HG03354 (cell line): ENCODE measurements around the gene HOXA7.

Experiments used
- ATAC-seq: cut with Tn5 transposase; IDR thresholded peaks from one replicate; pipeline ENCODE4 v1.9.1; 2021; ENCODE audit warnings: mild to moderate bottlenecking; ENCODE audit not compliant: unreplicated experiment, poor library complexity, severe bottlenecking

Gene HOXA7

DNA sequence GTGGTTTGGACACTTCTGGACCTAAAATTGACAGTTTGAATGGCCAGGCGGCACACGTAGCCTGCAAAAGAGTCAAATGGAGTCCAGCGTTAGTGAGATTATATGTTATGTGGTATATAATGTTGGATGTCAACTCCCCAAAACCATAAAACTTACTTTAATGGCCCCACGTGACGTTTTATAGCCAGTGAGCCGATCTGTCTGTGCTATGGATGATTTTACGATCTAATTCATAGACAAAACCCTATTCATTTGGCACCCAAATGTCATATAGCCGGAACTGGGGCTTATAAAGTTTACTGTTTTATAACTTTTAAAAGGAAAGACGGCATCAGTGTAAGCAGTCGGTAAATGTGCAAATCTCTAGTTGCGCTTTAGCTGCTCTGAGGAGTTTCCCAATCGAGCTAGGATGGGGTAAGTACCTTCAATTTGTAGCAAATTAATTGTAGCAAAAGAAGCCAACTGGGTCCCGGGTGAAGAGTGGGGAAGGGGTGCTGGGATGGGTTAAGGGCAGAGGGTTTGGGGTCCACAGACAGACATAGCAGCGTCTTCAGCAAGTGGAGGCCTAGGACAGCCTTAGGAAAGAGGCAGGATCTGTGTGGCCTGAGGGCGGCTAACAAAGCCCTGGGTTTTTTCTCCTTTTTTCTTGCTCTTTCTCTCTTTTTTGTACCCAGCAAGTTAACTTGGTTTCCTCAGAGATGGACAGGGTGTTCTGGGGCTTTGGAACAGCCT, 16.2 kb downstream of the HOXA7 start:
- ATAC-seq: no peak

DNA sequence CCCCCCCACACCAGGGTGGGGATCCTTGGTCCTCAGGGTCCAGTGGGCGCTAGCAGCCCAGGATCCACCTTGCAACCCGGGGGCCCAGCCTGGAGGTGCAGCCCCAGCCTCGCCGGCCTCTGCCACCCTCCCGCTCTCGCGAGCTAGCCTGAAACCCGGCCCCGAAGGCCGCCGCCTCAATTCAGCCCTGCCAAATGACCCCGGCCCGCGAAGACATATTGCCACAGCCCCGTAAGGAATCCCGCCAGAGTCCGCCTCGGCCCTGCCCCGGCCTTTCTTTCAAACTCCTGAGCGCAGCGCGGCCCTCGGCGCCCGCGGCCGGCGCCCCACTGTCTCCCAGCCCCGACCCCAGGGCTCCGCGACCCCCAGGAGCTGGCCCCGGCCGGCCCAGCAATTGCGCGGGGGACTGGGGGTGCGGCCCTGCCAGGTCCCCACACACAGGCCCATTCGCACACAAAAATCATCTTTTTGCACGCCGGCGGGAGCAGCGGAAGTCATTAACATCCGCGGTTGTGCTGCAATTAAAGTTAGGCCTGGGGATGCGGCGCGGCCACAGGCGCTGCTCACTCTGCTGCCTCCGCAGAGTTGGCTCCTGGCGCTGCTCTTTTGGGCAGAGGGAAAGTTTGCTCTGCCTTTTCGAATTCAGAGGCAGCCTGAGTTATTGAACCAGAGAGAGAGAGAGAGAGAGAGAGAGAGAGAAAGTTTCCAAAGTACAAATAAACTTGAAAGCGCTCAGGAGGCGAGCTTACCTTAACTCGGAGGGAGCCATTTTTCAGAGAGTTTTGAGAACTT, 16.9 kb downstream of the HOXA7 start:
- no peak for ATAC-seq

DNA sequence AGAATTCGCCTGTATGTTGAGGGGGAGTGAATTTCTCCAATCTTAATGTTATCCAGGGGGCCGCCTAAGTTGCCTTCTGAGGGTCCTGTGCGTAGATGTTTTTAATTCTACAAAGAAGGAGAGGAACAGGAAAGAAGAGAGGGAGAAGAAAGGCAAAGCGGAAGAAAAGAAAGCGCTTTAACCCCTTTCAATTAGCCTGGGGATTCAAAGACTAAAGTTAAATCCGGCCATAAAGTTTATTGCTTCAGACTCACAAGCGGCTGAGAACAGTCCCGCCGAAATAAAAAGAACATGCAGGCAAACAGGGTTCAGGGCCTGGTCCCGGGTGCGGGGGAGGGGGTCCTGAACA, 17.5 kb downstream of the HOXA7 start:
- no peak for ATAC-seq

DNA sequence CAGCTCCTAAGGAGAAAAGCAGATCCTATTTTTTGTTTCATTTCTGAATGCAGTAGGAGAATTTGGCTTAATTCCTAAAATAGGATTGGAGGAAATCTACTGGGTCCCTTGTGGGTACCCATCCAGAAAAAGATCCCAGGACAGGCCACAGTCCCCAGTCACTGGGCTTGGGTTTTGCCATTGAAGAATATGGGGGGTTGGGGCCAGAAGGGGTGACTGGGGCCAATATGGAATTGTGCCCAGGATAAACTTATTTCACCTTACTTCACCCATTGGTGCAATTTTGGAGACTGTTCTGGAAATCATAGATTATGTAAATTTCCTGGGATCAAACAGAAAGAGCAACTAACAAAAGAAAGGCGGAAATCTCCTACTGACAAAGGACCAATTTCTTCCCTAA, 18.0 kb downstream of the HOXA7 start:
- no peak for ATAC-seq

DNA sequence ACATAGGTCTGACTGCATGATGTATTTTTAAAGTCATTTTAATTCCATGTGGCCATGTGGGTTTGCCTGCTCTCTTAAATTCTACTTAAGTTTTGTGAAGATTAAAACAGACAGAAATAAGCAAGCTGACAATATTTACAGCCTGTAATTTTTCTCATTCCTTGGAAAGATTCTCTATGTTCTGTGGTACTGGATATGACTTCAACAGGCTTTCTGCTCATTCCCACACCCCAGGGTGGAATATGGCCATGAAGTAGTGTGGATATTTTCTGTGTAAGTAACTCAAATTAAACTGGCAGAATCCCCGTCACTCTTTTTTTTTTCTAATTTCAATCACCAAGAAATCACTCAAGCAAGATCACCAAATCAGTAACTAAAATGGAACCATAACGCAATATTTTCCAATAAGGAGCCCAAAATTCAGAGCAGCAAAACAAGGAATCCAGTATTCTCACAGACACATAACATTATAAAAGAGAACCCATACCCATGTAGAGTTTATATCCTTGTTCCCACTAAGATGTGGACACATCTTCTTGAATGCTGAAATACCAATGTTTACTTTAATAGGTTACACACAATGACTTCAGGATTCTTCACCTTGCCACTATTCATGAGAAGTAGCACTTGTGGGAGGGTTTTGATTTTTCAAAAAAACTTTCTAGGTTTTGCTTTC, 18.7 kb downstream of the HOXA7 start:
- no peak for ATAC-seq

DNA sequence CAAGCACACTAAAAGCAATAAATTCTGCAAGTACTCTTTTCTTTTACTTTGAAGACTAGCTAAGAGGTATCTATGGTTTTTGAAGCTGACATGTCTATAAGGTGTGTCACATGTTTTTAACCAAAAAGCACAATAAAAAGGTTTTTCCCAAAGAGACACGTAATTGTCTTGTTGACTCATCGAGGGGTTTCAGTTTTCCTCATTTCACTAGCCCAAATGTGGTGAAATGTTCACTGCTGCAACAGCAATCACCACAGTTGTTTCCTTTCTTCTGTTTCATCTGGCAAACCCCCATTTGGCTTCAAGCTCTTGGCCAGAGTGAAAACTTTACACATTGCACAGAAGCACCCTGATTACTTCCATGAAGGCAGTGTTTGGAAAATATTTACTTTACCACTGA, 22.1 kb downstream of the HOXA7 start:
- ATAC-seq: no peak

DNA sequence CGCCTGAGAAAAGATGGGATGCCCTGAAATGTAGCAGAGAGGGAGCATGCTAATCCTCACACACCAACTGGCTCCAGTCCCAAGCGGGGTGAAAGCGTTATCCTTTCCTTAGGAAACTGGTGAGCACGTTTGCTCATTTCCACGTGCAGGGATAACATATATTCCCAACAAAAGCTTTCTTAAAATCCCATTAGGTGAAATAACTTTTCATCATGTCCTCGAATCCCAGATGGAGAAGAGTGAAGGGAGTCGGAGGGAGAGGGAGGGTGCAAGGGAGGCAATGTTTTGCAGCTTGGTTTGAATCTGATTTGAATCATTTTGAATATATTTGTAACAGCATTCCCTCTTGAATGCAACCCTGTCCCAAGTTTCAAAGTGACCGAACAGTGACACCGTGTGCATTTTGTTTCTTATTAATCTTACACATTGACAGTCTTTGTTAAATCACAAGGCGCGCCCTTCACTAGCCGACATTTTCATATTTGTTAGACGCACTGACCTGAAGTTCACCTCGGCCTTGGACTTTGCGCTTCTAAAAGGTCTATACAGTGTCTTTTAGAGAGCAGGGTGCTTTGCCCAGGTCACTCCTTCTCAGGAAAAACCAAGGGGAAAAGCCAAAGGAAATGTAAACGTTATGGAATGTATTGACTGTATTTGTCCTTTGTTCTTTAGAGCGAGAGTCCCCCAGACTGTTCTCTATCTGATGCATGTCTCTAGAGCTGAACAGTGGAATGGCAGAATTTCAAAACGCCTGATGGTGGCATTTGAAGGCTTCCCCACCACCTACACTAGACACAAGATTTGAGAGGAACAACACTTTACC, 22.9 kb downstream of the HOXA7 start:
- no peak for ATAC-seq

DNA sequence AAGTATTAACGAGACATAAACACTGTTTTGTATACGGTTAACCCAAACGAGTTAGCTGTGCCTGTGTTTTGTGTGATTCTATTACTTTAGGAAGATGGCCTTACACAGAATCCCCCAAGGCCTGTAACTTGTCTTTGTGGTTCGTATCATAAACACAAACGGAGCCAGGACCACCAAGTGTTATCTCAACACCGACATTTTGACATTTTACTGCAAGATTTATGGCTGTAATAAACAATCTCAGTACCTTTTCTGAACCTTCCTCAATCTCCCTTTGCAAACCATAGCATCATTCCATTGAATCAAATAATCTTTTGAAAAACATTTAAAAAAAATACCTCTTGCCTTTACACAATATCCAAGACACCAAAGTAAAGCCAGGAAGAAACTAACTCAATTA, 23.5 kb downstream of the HOXA7 start:
- no peak for ATAC-seq

DNA sequence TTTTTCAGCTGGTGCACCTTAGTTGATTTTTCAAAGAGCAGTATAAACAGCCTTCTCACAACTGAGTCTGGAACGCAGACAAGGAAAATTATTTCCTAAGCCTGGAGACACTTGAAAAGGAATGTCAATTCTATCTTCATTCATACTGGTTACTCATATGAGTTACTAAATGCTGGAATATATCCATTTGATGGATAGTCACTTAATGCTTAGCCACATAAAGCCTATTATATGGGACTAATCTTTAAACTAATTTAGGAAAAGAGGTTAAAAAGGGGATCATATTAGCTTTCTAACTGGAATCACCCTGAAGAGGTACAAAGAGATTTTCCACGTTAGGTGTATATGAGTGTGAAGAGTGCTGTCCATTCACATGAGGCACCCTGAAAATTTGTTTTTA, 24.3 kb downstream of the HOXA7 start:
- no peak for ATAC-seq

DNA sequence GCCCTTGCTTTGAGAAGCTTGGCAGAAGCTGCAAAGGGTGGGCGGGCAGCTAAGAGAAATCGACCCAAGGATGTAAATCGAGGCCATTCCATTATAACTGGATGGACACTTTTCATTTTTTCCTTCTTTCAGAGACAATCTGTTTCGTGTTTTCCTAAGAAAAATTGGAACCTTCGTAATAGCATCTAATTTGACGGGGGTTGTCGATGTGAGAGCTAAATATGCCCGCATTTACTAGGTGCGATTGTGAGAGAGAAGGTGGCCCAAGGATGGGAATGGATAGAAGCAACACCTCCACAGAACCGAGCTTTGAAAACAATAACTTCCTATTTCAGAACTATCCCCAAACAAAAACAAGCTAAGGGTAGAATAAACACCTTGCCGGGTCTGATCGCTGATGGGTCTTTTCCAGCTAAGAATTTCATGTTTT, 25.1 kb downstream of the HOXA7 start:
- no peak for ATAC-seq

DNA sequence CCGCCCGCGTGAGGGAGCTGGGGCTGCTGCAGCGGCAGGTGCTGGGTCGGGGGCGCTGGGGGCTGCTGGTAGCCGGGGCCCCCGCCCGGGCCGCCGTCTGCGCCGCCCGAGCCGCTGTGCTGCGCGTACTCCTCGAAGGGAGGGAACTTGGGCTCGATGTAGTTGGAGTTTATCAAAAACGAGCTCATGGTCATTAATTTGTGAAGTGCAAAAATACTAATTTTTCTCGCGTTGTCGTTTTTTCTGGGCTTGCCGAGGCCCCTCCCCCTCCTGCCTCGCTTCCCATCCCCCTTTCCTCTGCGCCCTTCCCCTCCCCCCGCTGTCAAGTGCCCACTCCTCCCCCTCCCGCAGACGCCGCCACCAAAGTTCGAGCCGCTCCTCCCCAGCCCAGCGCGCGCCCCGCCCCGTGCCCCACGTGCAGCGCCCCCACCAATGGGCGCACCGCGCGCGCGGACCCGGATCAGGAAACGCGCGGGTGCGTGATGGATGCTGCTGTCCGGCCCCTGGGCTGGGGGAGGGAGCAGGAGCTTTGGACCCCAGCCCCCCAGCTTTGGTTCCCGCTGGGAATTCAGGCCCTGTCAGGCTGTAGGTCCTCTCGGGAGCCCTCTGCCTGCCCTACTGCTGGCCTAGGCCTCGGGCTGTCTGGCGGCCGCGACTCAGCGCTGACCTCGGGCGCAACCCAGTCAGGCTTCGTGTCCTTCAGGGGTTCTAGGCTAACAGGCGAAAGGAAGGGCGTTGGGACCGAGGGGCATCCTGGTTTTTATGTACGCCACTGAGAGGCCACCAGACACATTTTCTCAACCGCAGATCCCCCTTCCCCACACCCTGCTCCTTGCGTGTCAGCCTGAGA, 25.7 kb downstream of the HOXA7 start, which contains the start of gene HOXA4:
Gene HOXA4 (minus strand): TSS at position 218 of the 850 bp plus-strand sequence. CDS start 24 bp downstream, at position 194.
- peak; percentile 76 for ATAC-seq

DNA sequence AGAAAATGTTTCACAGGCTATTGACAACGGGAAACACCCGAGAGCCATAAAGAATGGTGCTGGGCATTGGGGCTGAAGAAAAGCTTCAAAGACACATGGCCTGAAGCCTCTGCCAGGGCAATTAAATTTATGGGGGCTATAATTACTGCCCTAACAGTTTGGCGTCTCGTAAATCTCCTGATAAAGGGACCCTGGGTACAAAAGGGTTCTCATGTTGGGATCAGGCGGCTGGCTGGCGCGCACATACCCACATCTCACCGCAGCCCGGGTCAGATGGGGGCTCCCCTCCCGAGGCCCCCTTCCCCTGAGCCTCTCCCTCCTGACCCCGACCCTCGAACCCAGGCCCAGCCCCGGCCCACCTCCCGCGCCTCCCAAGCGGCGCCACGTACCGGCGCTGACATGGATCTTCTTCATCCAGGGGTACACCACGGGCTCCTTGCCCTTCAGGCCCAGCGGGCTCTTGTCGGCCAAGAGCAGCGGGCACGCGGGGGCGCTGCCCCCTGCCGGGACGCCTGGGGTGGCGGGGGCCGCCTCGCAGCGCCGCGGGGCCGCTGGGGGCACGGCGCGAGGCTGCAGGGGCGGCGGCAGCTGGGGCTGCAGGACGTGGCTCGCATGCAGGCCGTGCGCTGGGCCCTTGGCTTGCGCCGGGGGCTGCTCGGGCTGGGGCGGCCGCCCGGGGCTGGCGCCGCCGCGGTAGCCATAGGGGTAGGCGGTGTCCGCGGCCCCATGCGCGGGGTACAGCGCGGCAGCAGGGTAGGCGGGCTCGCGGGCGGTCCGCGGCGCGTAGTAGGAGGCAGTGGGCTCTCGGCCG, 26.5 kb downstream of the HOXA7 start:
- ATAC-seq: peak; percentile 12

DNA sequence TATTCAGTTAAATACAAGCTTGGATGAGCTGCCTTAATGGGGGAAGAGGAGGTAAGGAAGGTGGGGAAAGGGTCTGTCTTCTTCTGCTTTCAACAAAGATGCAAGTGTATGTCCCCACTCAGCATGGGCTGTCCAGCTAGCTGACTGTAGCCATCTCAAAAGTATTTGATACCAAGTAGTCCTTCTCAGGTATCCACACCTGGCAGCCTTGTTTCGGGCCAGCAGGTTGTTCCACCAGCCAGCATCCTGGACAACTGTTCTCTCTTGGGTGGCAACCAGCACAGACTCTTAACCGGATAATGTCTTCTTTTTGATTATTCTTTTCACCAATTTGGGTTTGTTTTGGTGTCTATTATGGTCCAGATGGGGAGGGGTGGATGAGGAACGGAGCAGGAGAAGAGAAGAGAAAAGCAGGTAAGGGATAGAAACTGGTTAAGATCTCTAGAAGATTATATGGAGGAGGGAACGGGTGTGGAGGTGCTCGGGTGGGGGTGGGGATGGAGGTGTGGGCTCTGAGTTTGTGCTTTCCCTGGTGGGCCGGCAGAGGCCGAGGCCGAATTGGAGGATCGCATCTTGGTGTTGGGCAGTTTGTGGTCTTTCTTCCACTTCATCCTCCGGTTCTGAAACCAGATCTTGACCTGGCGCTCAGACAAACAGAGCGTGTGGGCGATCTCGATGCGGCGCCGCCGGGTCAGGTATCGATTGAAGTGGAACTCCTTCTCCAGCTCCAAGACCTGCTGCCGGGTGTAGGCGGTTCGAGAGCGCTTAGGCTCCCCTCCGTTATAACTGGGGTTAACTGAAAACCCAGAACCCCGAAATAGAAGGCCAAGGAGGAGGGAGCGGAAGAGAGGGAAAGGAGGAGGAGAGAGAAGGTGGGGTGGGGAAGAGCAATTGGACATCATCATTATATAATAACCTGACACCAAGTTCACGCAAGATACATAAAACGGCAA, 27.4 kb downstream of the HOXA7 start:
- no peak for ATAC-seq

DNA sequence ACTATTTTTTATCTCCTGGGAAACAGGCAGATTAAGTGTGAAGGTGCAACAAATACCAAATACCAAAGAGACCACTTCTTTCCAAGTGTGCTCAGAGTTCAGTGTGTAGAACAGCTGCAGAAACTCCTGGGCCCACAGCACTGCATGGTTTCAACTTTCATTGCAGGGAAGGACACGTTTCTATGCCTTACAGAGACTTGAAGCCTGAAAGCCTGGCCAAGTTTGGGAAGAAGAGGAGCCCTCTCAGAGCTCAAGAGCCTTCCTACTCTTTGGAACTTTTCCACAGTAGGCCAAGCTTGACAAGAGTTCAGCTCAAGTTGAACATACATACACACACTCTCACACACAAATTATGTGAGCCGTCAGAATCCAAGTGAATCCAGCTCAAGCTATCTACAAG, 28.4 kb downstream of the HOXA7 start:
- ATAC-seq: no peak

DNA sequence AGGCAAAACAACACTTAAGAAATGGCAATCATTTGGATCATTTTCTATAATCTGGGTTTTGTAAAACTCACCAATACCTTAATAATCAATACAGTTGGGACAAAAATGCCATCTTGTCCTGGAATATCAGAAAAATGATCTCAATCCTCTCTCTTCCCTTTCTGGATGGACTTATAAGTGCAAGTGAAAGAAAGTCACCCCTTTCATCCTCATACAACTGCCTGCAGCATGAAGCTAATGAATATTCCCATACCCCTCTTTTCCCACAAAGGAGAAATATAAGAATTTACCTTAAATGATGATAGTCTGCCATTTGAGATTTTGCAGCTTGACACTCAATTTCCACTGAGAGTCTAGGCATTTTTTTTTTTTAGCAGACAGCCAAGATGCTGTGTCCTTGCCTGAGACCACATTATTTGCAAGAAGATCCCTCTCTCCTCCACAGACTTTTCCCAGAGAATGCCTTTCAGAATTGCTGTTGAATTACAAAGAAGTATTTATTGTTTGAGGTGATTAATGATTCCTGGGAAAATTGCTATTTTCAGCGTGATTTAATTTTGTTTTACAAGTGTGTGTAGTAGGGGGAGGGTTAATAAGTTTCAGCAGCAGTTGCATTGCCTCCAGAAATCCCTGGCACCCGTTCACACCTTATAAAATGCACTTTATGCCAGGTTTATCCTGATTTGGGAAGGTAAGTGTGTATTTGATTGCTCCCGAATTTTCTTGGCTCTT, 29.7 kb downstream of the HOXA7 start:
- no peak for ATAC-seq

DNA sequence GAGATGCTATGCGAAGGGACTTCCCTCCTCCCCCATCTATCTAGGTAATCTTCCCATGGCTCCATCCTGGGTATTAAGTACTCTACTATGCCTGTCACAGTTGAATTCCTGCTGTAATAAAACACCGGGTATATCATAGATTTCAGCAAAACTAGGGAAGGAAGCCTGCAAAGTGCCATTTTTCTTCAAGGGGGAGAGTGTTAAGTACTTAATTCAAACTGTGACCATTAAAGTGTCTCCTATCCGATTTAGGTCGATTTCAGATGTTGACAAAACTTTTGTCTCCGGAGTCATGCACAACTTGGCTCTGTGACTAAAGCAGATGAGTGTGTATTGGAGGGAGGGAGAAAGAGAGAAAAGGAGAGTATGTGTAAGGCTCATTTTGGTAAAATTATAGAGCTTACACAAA, 30.5 kb downstream of the HOXA7 start:
- no peak for ATAC-seq
